ENCODE results near the gene VRTN. TPM values are rescaled to one million over a fixed set of nuclear protein-coding genes. Genes with fewer than 3 reads are reported as not detected.
A peak's percentile ranks its signal among the peaks of the same experiment; 100 is the strongest.

The VRTN gene
- polyA plus RNA-seq, 1 experiment = not detected

GRCh38 chr14:74333909-74334308, 14.4 kb upstream of the VRTN start:
- ChIA-PET CTCF (interaction anchor here (1.9 kb wide), 1 partner anchor 9 kb away, joined by 11 read pairs; no protein-coding TSS in a partner anchor), POLR2A (no interaction called here)

GRCh38 chr14:74346341-74346740, 1.9 kb upstream of the VRTN start:
- TF ChIP-seq, protein P1, sequence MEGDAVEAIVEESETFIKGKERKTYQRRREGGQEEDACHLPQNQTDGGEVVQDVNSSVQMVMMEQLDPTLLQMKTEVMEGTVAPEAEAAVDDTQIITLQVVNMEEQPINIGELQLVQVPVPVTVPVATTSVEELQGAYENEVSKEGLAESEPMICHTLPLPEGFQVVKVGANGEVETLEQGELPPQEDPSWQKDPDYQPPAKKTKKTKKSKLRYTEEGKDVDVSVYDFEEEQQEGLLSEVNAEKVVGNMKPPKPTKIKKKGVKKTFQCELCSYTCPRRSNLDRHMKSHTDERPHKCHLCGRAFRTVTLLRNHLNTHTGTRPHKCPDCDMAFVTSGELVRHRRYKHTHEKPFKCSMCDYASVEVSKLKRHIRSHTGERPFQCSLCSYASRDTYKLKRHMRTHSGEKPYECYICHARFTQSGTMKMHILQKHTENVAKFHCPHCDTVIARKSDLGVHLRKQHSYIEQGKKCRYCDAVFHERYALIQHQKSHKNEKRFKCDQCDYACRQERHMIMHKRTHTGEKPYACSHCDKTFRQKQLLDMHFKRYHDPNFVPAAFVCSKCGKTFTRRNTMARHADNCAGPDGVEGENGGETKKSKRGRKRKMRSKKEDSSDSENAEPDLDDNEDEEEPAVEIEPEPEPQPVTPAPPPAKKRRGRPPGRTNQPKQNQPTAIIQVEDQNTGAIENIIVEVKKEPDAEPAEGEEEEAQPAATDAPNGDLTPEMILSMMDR (IDR thresholded peaks at IDR 0.05; ENCODE audit: insufficient read depth, low read depth, low read length) = no peak
- Histone ChIP-seq H3K36me3 (ENCODE audit: control insufficient read depth, insufficient read depth, low read length) (no peaks in the 10 kb centered on the region), H3K27me3 (ENCODE audit: control insufficient read depth, insufficient read depth, low read length) (peaks cover 31% of the 10 kb centered on the region), H3K4me3 (ENCODE audit: low read depth, low read length) (no peak overlapping the region)
- POLR2A ChIA-PET = no interaction called here
- no peak for DNase-seq (ENCODE audit: low read depth)
- CTCF ChIA-PET = interaction anchor here (1.0 kb wide), 1 partner anchor 9 kb away, joined by 4 read pairs; no protein-coding TSS in a partner anchor

More at GRCh38 chr14:74333909-74334308, 14.4 kb upstream of the VRTN start:
- peaks cover 5% of the 10 kb centered on the region for H3K27me3 ChIP-seq (ENCODE audit: control insufficient read depth, insufficient read depth, low read length)
- DNase-seq (ENCODE audit: low read depth) = peak; percentile 42
- no peaks in the 10 kb centered on the region for H3K36me3 ChIP-seq (ENCODE audit: control insufficient read depth, insufficient read depth, low read length)
- H3K4me3 ChIP-seq (ENCODE audit: low read depth, low read length) = no peak overlapping the region
- TF ChIP-seq, protein P1 (IDR thresholded peaks at IDR 0.05; ENCODE audit: insufficient read depth, low read depth, low read length) = no peak

GRCh38 chr14:74347097-74347794, 1.0 kb upstream of the VRTN start:
- TF ChIP-seq, protein P1 (IDR thresholded peaks at IDR 0.05; ENCODE audit: insufficient read depth, low read depth, low read length) = no peak
- POLR2A ChIA-PET = no interaction called here
- CTCF ChIA-PET = interaction anchor here (0.9 kb wide), 1 partner anchor 133 kb away, joined by 3 read pairs; no protein-coding TSS in a partner anchor
- Histone ChIP-seq H3K4me3 (ENCODE audit: low read depth, low read length) (no peak overlapping the region), H3K36me3 (ENCODE audit: control insufficient read depth, insufficient read depth, low read length) (no peaks in the 10 kb centered on the region), H3K27me3 (ENCODE audit: control insufficient read depth, insufficient read depth, low read length) (peaks cover 32% of the 10 kb centered on the region)
- no peak for DNase-seq (ENCODE audit: low read depth)

- no peak for DNase-seq (ENCODE audit: low read depth)
- ChIA-PET CTCF (interaction anchor here (0.9 kb wide), 1 partner anchor 133 kb away, joined by 3 read pairs; no protein-coding TSS in a partner anchor), POLR2A (interaction anchor here (0.5 kb wide), 1 partner anchor 108 kb away, joined by 4 read pairs; no protein-coding TSS in a partner anchor)
- no peaks in the 10 kb centered on the region for H3K36me3 ChIP-seq (ENCODE audit: control insufficient read depth, insufficient read depth, low read length)
- peaks cover 32% of the 10 kb centered on the region for H3K27me3 ChIP-seq (ENCODE audit: control insufficient read depth, insufficient read depth, low read length)
- H3K4me3 ChIP-seq (ENCODE audit: low read depth, low read length) = no peak overlapping the region
- TF ChIP-seq, protein P1 (IDR thresholded peaks at IDR 0.05; ENCODE audit: insufficient read depth, low read depth, low read length) = no peak
Measured at GRCh38 chr14:74347795-74348100, 523 bp upstream of the VRTN start.

GRCh38 chr14:74348735-74349463, 628 bp downstream of the VRTN start:
- TF ChIP-seq, protein P1 (IDR thresholded peaks at IDR 0.05; ENCODE audit: insufficient read depth, low read depth, low read length) = no peak
- ChIA-PET POLR2A (no interaction called here), CTCF (interaction anchor here (0.6 to 2.0 kb wide), 4 partner anchors 14 to 130 kb away, joined by 3 to 9 read pairs (median 4); no protein-coding TSS in a partner anchor)
- H3K36me3 ChIP-seq (ENCODE audit: control insufficient read depth, insufficient read depth, low read length) = no peaks in the 10 kb centered on the region
- peaks cover 32% of the 10 kb centered on the region for H3K27me3 ChIP-seq (ENCODE audit: control insufficient read depth, insufficient read depth, low read length)
- DNase-seq (ENCODE audit: low read depth) = no peak
- no peak overlapping the region for H3K4me3 ChIP-seq (ENCODE audit: low read depth, low read length)
